Progenitor cell of endocrine pancreas (in vitro differentiated cells): ENCODE measurements around the gene SLC12A2. TPM values are rescaled to one million over a fixed set of nuclear protein-coding genes. Genes with fewer than 3 reads are reported as not detected.

Source experiments
- DNase-seq: peaks from one replicate; pipeline ENCODE4 v3.0.0; 2021; ENCODE audit warnings: low spot score; ENCODE audit not compliant: unreplicated experiment
- H3K27ac Mint-ChIP-seq: 2 replicates; pipeline ENCODE4 v1.8.0; 2021; ENCODE audit warnings: mild to moderate bottlenecking, moderate library complexity, mixed read lengths
- H3K27me3 Mint-ChIP-seq: 2 replicates; pipeline ENCODE4 v1.8.0; 2021; ENCODE audit warnings: mixed read lengths
- H3K36me3 Mint-ChIP-seq: 2 replicates; pipeline ENCODE4 v1.8.0; 2022; ENCODE audit warnings: mixed read lengths; ENCODE audit not compliant: insufficient read depth
- H3K4me1 Mint-ChIP-seq: 2 replicates; pipeline ENCODE4 v1.8.0; 2021; ENCODE audit warnings: low read depth, mixed read lengths
- H3K4me3 Mint-ChIP-seq: 2 replicates; pipeline ENCODE4 v1.8.0; 2021; ENCODE audit warnings: low read depth, mild to moderate bottlenecking, moderate library complexity, mixed read lengths
- H3K9me3 Mint-ChIP-seq: 2 replicates; pipeline ENCODE4 v1.8.0; 2021; ENCODE audit warnings: low read depth, mixed read lengths
- CTCF ChIP-seq: fragments of 200-600 bp; sonication (generic); IDR thresholded peaks from one replicate; pipeline ENCODE4 v1.5.0; 2021; ENCODE audit warnings: antibody characterized with exemption, mild to moderate bottlenecking; ENCODE audit not compliant: unreplicated experiment
- total RNA-seq: library from RNA; stranded (reverse); gene quantifications from 2 replicates; pipeline ENCODE4 v1.2.1, GENCODE V29; 2021

SLC12A2 gene
- total RNA-seq, 1 donor from 2014 or later, result 51.7 TPM

GRCh38 chr5:128105203-128105602 is 21.6 kb downstream of the SLC12A2 start:
- no peaks in the 10 kb centered on the region for H3K9me3 Mint-ChIP-seq
- H3K4me1 Mint-ChIP-seq, result peaks cover 5% of the 10 kb centered on the region
- H3K27ac Mint-ChIP-seq, result no peak overlapping the region
- no peak for TF ChIP-seq CTCF
- H3K36me3 Mint-ChIP-seq, result peaks cover 1% of the 10 kb centered on the region
- no peak overlapping the region for H3K4me3 Mint-ChIP-seq
- H3K27me3 Mint-ChIP-seq, result no peaks in the 10 kb centered on the region
- DNase-seq, result no peak

- Mint-ChIP-seq H3K27ac (no peak overlapping the region), H3K9me3 (no peaks in the 10 kb centered on the region), H3K4me1 (peaks cover 5% of the 10 kb centered on the region), H3K27me3 (no peaks in the 10 kb centered on the region), H3K4me3 (no peak overlapping the region), H3K36me3 (peaks cover 14% of the 10 kb centered on the region)
- DNase-seq, result no peak
- TF ChIP-seq CTCF, result no peak
These were observed 25.6 kb downstream of the SLC12A2 start for GRCh38 chr5:128109138-128109537.

GRCh38 chr5:128109766-128110165 is 26.2 kb downstream of the SLC12A2 start:
- TF ChIP-seq CTCF, result no peak
- H3K9me3 Mint-ChIP-seq, result no peaks in the 10 kb centered on the region
- peaks cover 5% of the 10 kb centered on the region for H3K4me1 Mint-ChIP-seq
- no peaks in the 10 kb centered on the region for H3K27me3 Mint-ChIP-seq
- DNase-seq, result no peak
- no peak overlapping the region for H3K4me3 Mint-ChIP-seq
- no peak overlapping the region for H3K27ac Mint-ChIP-seq
- H3K36me3 Mint-ChIP-seq, result peaks cover 18% of the 10 kb centered on the region

DNA sequence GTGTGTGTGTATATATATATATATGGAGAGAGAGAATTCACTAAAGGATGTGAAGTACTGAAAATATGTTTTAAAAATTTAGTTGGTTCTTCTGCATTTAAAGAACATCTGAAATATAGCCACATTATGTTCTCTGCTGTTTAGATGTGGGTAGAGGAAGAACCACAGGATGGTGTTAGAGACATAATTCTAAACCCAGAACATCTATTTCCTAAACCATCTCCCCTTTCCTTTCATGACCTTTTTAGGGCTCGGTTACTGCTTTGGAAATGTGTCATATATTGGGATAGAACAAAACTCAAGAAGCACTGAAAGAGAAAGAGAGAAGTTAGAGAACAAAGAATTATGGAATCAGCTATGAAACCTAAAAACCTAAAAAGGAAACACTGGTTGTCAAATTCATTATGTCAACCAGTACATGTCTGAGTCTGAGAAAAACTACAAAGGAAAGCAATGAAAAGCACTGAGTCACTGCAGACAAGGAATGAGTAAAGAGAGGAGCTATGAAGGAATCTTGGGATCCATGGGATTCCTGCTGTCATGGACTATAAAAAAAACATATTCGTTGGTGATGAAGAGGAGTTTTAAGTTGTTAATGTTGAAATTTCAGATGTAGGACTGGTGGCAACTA is 28.4 kb downstream of the SLC12A2 start:
- Mint-ChIP-seq H3K27ac (no peak overlapping the region), H3K4me3 (no peak overlapping the region), H3K9me3 (peaks cover 3% of the 10 kb centered on the region), H3K27me3 (no peaks in the 10 kb centered on the region), H3K4me1 (no peaks in the 10 kb centered on the region), H3K36me3 (peaks cover 33% of the 10 kb centered on the region)
- no peak for DNase-seq
- no peak for TF ChIP-seq CTCF

DNA sequence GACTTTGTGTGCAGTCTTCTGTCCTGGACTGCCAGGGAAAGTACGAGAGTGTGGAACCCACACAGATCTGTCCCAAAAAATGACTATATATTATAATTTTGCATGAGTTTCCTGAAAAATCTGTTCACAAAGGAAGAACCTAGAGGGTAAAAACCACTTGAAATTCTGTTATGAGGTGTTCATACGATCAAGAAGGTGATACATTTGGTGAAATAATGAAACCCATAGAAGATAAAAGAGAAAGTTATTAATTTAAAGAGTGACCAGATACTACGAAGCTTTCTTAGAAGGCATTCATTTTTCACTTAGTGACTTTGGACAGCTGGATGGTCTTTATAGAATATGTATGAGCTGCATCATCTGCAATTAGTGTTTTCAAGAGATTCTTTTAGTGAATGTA is 32.9 kb downstream of the SLC12A2 start:
- peaks cover 55% of the 10 kb centered on the region for H3K36me3 Mint-ChIP-seq
- no peak overlapping the region for H3K4me3 Mint-ChIP-seq

More for the DNA sequence above, 32.9 kb downstream of the SLC12A2 start:
- H3K9me3 Mint-ChIP-seq, result peaks cover 18% of the 10 kb centered on the region
- no peaks in the 10 kb centered on the region for H3K4me1 Mint-ChIP-seq
- no peak overlapping the region for H3K27ac Mint-ChIP-seq
- TF ChIP-seq CTCF, result no peak
- no peak for DNase-seq
- no peaks in the 10 kb centered on the region for H3K27me3 Mint-ChIP-seq
